ENCODE data around the gene ZNF20.
"Not testable (repeated sequence)": the region's sequence is repeated elsewhere in the genome, so short reads cannot be mapped to it uniquely, and the experiment has no call there.

Gene ZNF20

GRCh38 chr19:12111943-12112637 is 28.1 kb downstream of the ZNF20 start:
- DNase-seq = no peak

- no peak for DNase-seq
Observed at GRCh38 chr19:12111176-12111575, 29.0 kb downstream of the ZNF20 start.

GRCh38 chr19:12103909-12104308 is 36.2 kb downstream of the ZNF20 start:
- not testable (repeated sequence) for DNase-seq

GRCh38 chr19:12098040-12098439 is 42.1 kb downstream of the ZNF20 start:
- no peak for DNase-seq

- no peak for DNase-seq
Observed at GRCh38 chr19:12095111-12095790, 44.9 kb downstream of the ZNF20 start.

- DNase-seq = no peak
Observed at GRCh38 chr19:12093777-12094176, 46.4 kb downstream of the ZNF20 start.

GRCh38 chr19:12092956-12093355 is 47.2 kb downstream of the ZNF20 start:
- no peak for DNase-seq

GRCh38 chr19:12092065-12092867 is 47.9 kb downstream of the ZNF20 start:
- DNase-seq = peak; percentile 48

- DNase-seq = peak; percentile 62
Observed at GRCh38 chr19:12090807-12091206, 49.3 kb downstream of the ZNF20 start.

GRCh38 chr19:12085074-12085818 is 54.9 kb downstream of the ZNF20 start:
- no peak for DNase-seq

GRCh38 chr19:12083336-12083735 is 56.8 kb downstream of the ZNF20 start:
- DNase-seq = not testable (repeated sequence)
